Prostate gland (tissue), 2 donors: Measurements from ENCODE around the gene PPP1R12B.

Experiments
- POLR2A ChIP-seq: fragments of 450-650 bp; IDR thresholded peaks from one replicate; pipeline ENCODE4 v1.6.1; 2016; ENCODE audit warnings: antibody characterized with exemption, mild to moderate bottlenecking
- POLR2AphosphoS5 ChIP-seq: sonication (generic); formaldehyde crosslinking; IDR thresholded peaks from one replicate; pipeline ENCODE4 v1.6.1; 2017; ENCODE audit warnings: antibody characterized with exemption
- TF ChIP-seq, protein P1 (sequence below), 4 experiments: fragments of 200-600 bp in 2 of 4; fragments of 450-650 bp in 2 of 4; sonication (generic) in 2 of 4; IDR thresholded peaks; 1 replicate in 3 of 4; 2 replicates in 1 of 4; pipeline ENCODE4 v1.5.1; 2016 to 2019; ENCODE audit warnings: antibody characterized with exemption in 4 of 4, mild to moderate bottlenecking in 2 of 4, moderate library complexity in 2 of 4

DNA sequence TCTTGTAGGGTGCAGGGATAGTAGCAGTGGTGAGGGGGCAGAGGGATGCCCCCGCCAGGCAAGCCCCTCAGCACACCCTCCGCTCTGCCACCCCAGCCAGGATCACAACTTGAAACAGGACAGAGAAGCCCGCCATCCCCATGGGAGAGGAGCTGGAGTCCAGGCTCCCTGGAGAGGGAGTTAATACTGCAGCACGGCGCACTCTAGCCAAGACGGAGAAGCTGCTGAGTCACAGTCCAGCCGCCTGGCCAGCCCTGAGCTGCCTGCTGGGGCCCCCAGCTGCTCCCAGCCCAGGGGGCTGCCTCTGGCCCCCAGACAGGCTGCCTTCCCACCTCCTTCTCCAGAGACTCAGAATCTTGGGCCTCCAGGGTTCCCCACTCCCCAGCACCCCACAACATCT, 274.6 kb downstream of the PPP1R12B start:
- TF ChIP-seq, protein P1, sequence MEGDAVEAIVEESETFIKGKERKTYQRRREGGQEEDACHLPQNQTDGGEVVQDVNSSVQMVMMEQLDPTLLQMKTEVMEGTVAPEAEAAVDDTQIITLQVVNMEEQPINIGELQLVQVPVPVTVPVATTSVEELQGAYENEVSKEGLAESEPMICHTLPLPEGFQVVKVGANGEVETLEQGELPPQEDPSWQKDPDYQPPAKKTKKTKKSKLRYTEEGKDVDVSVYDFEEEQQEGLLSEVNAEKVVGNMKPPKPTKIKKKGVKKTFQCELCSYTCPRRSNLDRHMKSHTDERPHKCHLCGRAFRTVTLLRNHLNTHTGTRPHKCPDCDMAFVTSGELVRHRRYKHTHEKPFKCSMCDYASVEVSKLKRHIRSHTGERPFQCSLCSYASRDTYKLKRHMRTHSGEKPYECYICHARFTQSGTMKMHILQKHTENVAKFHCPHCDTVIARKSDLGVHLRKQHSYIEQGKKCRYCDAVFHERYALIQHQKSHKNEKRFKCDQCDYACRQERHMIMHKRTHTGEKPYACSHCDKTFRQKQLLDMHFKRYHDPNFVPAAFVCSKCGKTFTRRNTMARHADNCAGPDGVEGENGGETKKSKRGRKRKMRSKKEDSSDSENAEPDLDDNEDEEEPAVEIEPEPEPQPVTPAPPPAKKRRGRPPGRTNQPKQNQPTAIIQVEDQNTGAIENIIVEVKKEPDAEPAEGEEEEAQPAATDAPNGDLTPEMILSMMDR (IDR thresholded peaks at IDR 0.05), result no peak
- TF ChIP-seq POLR2A (no peak), POLR2AphosphoS5 (no peak)
